Naive thymus-derived CD4-positive, alpha-beta T cell (primary cell): ENCODE data around the gene PTCHD1. TPM values are rescaled to one million over a fixed set of nuclear protein-coding genes. Genes with fewer than 3 reads are reported as not detected.
A peak's percentile ranks its signal among the peaks of the same experiment; 100 is the strongest.

Source experiments
- ATAC-seq: fragments of 150-1000 bp; cut with Tn5 transposase; 2 replicates; pipeline ENCODE4 v1.10.0; 2021; ENCODE audit warnings: mild to moderate bottlenecking, moderate library complexity
- CTCF ChIA-PET: fragments of 350-600 bp; sonication (Branson Sonifier 250); formaldehyde crosslinking; loops from one replicate; lab custom pipeline; 2021; ENCODE audit warnings: antibody characterized with exemption; lab: Charles Lee
- POLR2A ChIA-PET: fragments of 350-600 bp; sonication (Branson Sonifier 250); formaldehyde crosslinking; loops from one replicate; lab custom pipeline; 2021; ENCODE audit warnings: antibody characterized with exemption, inconsistent platforms; lab: Charles Lee
- DNase-seq, 9 donors: peaks; one replicate each; pipeline versions ENCODE4 v3.0.0 to v3.0.0-alpha.2; 2020 to 2022; ENCODE audit warnings: mixed read lengths in 1 of 9
- H3K27ac ChIP-seq: one replicate; pipeline ENCODE4 v1.7.0; 2013; ENCODE audit warnings: mild to moderate bottlenecking, low read depth, low read length, moderate library complexity
- H3K27me3 ChIP-seq, 2 donors: one replicate each; pipeline ENCODE4 v1.7.0; 2013; ENCODE audit warnings: low read length in 2 of 2, mild to moderate bottlenecking in 2 of 2, moderate library complexity in 2 of 2; ENCODE audit not compliant: control insufficient read depth in 2 of 2, insufficient read depth in 2 of 2
- H3K36me3 ChIP-seq, 3 experiments: 1 replicate in 2 of 3; 2 replicates in 1 of 3; pipeline ENCODE4 v1.7.0; 2013; ENCODE audit warnings: low read length in 3 of 3, mild to moderate bottlenecking in 3 of 3, moderate library complexity in 1 of 3; ENCODE audit not compliant: insufficient read depth in 3 of 3, control insufficient read depth in 2 of 3
- H3K4me1 ChIP-seq, 2 donors: one replicate each; pipeline ENCODE4 v1.7.0; 2013; ENCODE audit warnings: low read length in 2 of 2, mild to moderate bottlenecking in 2 of 2, moderate library complexity in 1 of 2; ENCODE audit not compliant: control insufficient read depth in 2 of 2, insufficient read depth in 2 of 2
- H3K4me3 ChIP-seq: 2 replicates; pipeline ENCODE4 v1.7.0; 2013; ENCODE audit warnings: mild to moderate bottlenecking, low read length
- H3K9me3 ChIP-seq, 3 experiments: 1 replicate in 2 of 3; 2 replicates in 1 of 3; pipeline ENCODE4 v1.7.0; 2013; ENCODE audit warnings: low read length in 3 of 3; ENCODE audit not compliant: control insufficient read depth in 2 of 3
- H3K27ac Mint-ChIP-seq, 9 donors: one replicate each; pipeline ENCODE4 v1.8.0; 2020 to 2022; ENCODE audit warnings: mixed read lengths in 9 of 9, mild to moderate bottlenecking in 8 of 9, moderate library complexity in 5 of 9, inconsistent platforms in 2 of 9
- H3K27me3 Mint-ChIP-seq, 5 donors: one replicate each; pipeline ENCODE4 v1.8.0; 2021 to 2022; ENCODE audit warnings: mixed read lengths in 5 of 5, mild to moderate bottlenecking in 1 of 5
- H3K36me3 Mint-ChIP-seq, 5 donors: one replicate each; pipeline ENCODE4 v1.8.0; 2020 to 2022; ENCODE audit warnings: mixed read lengths in 5 of 5, mild to moderate bottlenecking in 3 of 5, inconsistent platforms in 1 of 5
- H3K4me1 Mint-ChIP-seq, 7 donors: one replicate each; pipeline ENCODE4 v1.8.0; 2020 to 2022; ENCODE audit warnings: mixed read lengths in 7 of 7, mild to moderate bottlenecking in 3 of 7, inconsistent platforms in 1 of 7
- H3K4me3 Mint-ChIP-seq, 10 donors: one replicate each; pipeline ENCODE4 v1.8.0; 2020 to 2022; ENCODE audit warnings: mild to moderate bottlenecking in 10 of 10, mixed read lengths in 10 of 10, moderate library complexity in 6 of 10, inconsistent platforms in 2 of 10
- H3K9me3 Mint-ChIP-seq, 11 donors: one replicate each; pipeline ENCODE4 v1.8.0; 2020 to 2022; ENCODE audit warnings: mixed read lengths in 11 of 11, mild to moderate bottlenecking in 4 of 11, inconsistent platforms in 1 of 11, moderate library complexity in 1 of 11
- intact Hi-C, 2 donors: fragments of 100-400 bp; cut with micrococcal nuclease; formaldehyde crosslinking; loops; one replicate each; pipeline ENCODE4 v1.15.1; 2023
- polyA plus RNA-seq, 2 donors: library from polyadenylated mRNA; unstranded; fragments of 300-500 nt; fragmentation: Illumina TruSeq; gene quantifications; one replicate each; pipeline ENCODE4 v1.2.3, GENCODE V29; 2021
- total RNA-seq, 6 experiments: library from RNA in 5 of 6; stranded (reverse) in 5 of 6; gene quantifications; 1 replicate in 5 of 6; 2 replicates in 1 of 6; pipeline ENCODE4 v1.2.3 and lab custom pipeline; 2021 to 2026

The PTCHD1 gene
- total and polyA plus RNA-seq, 7 experiments from 2014 or later = not detected

- POLR2A ChIA-PET = no interaction called here
- no peak overlapping the region for H3K27ac Mint-ChIP-seq
- DNase-seq (no peak), ATAC-seq (no peak)
- H3K36me3 Mint-ChIP-seq = no peaks in the 10 kb centered on the region
- CTCF ChIA-PET = no interaction called here
- Histone ChIP-seq H3K27me3 (no peaks in the 10 kb centered on the region), H3K9me3 (no peaks in the 10 kb centered on the region), H3K36me3 (no peaks in the 10 kb centered on the region), H3K27ac (no peak overlapping the region), H3K4me1 (no peaks in the 10 kb centered on the region), H3K4me3 (no peak overlapping the region)
- H3K9me3 Mint-ChIP-seq = peaks cover 0 to 10% (median 3%) of the 10 kb centered on the region in 11 donors
- H3K4me3 Mint-ChIP-seq = no peak overlapping the region
- intact Hi-C loops = no loop called here
- H3K27me3 Mint-ChIP-seq = peaks cover 0 to 39% (median 9%) of the 10 kb centered on the region in 5 donors
- no peaks in the 10 kb centered on the region for H3K4me1 Mint-ChIP-seq
Observed at GRCh38 chrX:23344904-23345271, 10.2 kb downstream of the PTCHD1 start.

- Mint-ChIP-seq H3K27ac (no peak overlapping the region), H3K36me3 (no peaks in the 10 kb centered on the region), H3K4me1 (no peaks in the 10 kb centered on the region), H3K4me3 (no peak overlapping the region), H3K27me3 (peaks cover 0 to 2% (median 0%) of the 10 kb centered on the region in 5 donors), H3K9me3 (peaks cover 0 to 8% (median 0%) of the 10 kb centered on the region in 11 donors)
- Histone ChIP-seq H3K4me1 (no peaks in the 10 kb centered on the region), H3K27ac (no peak overlapping the region), H3K9me3 (no peaks in the 10 kb centered on the region), H3K27me3 (no peaks in the 10 kb centered on the region), H3K36me3 (no peaks in the 10 kb centered on the region), H3K4me3 (no peak overlapping the region)
- ChIA-PET CTCF (no interaction called here), POLR2A (no interaction called here)
- DNase-seq (no peak), ATAC-seq (no peak)
- intact Hi-C loops = no loop called here
Observed at GRCh38 chrX:23356189-23356588, 21.5 kb downstream of the PTCHD1 start.

GRCh38 chrX:23364416-23364815 lies 29.8 kb downstream of the PTCHD1 start:
- ATAC-seq (no peak), DNase-seq (no peak)
- CTCF ChIA-PET = no interaction called here
- no peaks in the 10 kb centered on the region for H3K36me3 Mint-ChIP-seq
- H3K9me3 Mint-ChIP-seq = peaks cover 0 to 5% (median 0%) of the 10 kb centered on the region in 11 donors
- intact Hi-C loops = no loop called here
- no peaks in the 10 kb centered on the region for H3K4me1 ChIP-seq
- POLR2A ChIA-PET = no interaction called here
- no peak overlapping the region for H3K27ac ChIP-seq
- H3K9me3 ChIP-seq = no peaks in the 10 kb centered on the region
- H3K27me3 Mint-ChIP-seq = peaks cover 2 to 13% (median 5%) of the 10 kb centered on the region in 5 donors
- H3K27me3 ChIP-seq = no peaks in the 10 kb centered on the region
- no peak overlapping the region for H3K4me3 Mint-ChIP-seq
- H3K4me3 ChIP-seq = no peak overlapping the region
- H3K27ac Mint-ChIP-seq = no peak overlapping the region
- no peaks in the 10 kb centered on the region for H3K36me3 ChIP-seq
- peaks cover 0 to 1% (median 0%) of the 10 kb centered on the region in 7 donors for H3K4me1 Mint-ChIP-seq

GRCh38 chrX:23365541-23365940 lies 30.9 kb downstream of the PTCHD1 start:
- intact Hi-C loops = no loop called here
- H3K4me1 ChIP-seq = no peaks in the 10 kb centered on the region
- DNase-seq (no peak), ATAC-seq (peak; percentile 46)
- POLR2A ChIA-PET = no interaction called here
- no peak overlapping the region for H3K4me3 Mint-ChIP-seq
- no peaks in the 10 kb centered on the region for H3K36me3 Mint-ChIP-seq
- no peak overlapping the region for H3K4me3 ChIP-seq
- H3K9me3 Mint-ChIP-seq = peaks cover 0 to 5% (median 0%) of the 10 kb centered on the region in 11 donors
- H3K36me3 ChIP-seq = no peaks in the 10 kb centered on the region
- CTCF ChIA-PET = no interaction called here
- peaks cover 0 to 1% (median 0%) of the 10 kb centered on the region in 7 donors for H3K4me1 Mint-ChIP-seq
- H3K9me3 ChIP-seq = no peaks in the 10 kb centered on the region
- no peak overlapping the region for H3K27ac Mint-ChIP-seq
- H3K27me3 ChIP-seq = no peaks in the 10 kb centered on the region
- H3K27me3 Mint-ChIP-seq = peaks cover 2 to 13% (median 5%) of the 10 kb centered on the region in 5 donors
- H3K27ac ChIP-seq = no peak overlapping the region

GRCh38 chrX:23366914-23367313 lies 32.3 kb downstream of the PTCHD1 start:
- POLR2A ChIA-PET = no interaction called here
- H3K27ac ChIP-seq = no peak overlapping the region
- H3K4me1 ChIP-seq = no peaks in the 10 kb centered on the region
- no peak overlapping the region for H3K27ac Mint-ChIP-seq
- H3K9me3 Mint-ChIP-seq = peaks cover 0 to 5% (median 0%) of the 10 kb centered on the region in 11 donors
- no peaks in the 10 kb centered on the region for H3K36me3 ChIP-seq
- H3K4me3 Mint-ChIP-seq = no peak overlapping the region
- peaks cover 0 to 1% (median 0%) of the 10 kb centered on the region in 7 donors for H3K4me1 Mint-ChIP-seq
- H3K27me3 ChIP-seq = no peaks in the 10 kb centered on the region
- H3K36me3 Mint-ChIP-seq = no peaks in the 10 kb centered on the region
- ATAC-seq (peak; percentile 50), DNase-seq (no peak)
- H3K27me3 Mint-ChIP-seq = peaks cover 2 to 14% (median 5%) of the 10 kb centered on the region in 5 donors
- H3K4me3 ChIP-seq = no peak overlapping the region
- H3K9me3 ChIP-seq = no peaks in the 10 kb centered on the region
- intact Hi-C loops = no loop called here
- CTCF ChIA-PET = no interaction called here

GRCh38 chrX:23369027-23369426 lies 34.4 kb downstream of the PTCHD1 start:
- no peak overlapping the region for H3K27ac Mint-ChIP-seq
- H3K27me3 Mint-ChIP-seq = peaks cover 2 to 12% (median 5%) of the 10 kb centered on the region in 5 donors
- H3K27ac ChIP-seq = no peak overlapping the region
- ATAC-seq (no peak), DNase-seq (no peak)
- intact Hi-C loops = no loop called here
- no peaks in the 10 kb centered on the region for H3K36me3 ChIP-seq
- H3K36me3 Mint-ChIP-seq = no peaks in the 10 kb centered on the region
- no peaks in the 10 kb centered on the region for H3K27me3 ChIP-seq
- peaks cover 0 to 2% (median 0%) of the 10 kb centered on the region in 11 donors for H3K9me3 Mint-ChIP-seq
- H3K4me3 Mint-ChIP-seq = no peak overlapping the region
- no peaks in the 10 kb centered on the region for H3K4me1 Mint-ChIP-seq
- ChIA-PET CTCF (no interaction called here), POLR2A (no interaction called here)
- H3K4me3 ChIP-seq = no peak overlapping the region
- no peaks in the 10 kb centered on the region for H3K9me3 ChIP-seq
- H3K4me1 ChIP-seq = no peaks in the 10 kb centered on the region

- Histone ChIP-seq H3K4me3 (no peak overlapping the region), H3K36me3 (no peaks in the 10 kb centered on the region), H3K27ac (no peak overlapping the region), H3K9me3 (no peaks in the 10 kb centered on the region), H3K27me3 (no peaks in the 10 kb centered on the region), H3K4me1 (no peaks in the 10 kb centered on the region)
- Mint-ChIP-seq H3K27ac (no peak overlapping the region), H3K9me3 (peaks cover 0 to 2% (median 0%) of the 10 kb centered on the region in 11 donors), H3K4me1 (no peaks in the 10 kb centered on the region), H3K27me3 (peaks cover 0 to 7% (median 4%) of the 10 kb centered on the region in 5 donors), H3K36me3 (no peaks in the 10 kb centered on the region), H3K4me3 (no peak overlapping the region)
- ChIA-PET POLR2A (no interaction called here), CTCF (no interaction called here)
- intact Hi-C loops = no loop called here
- DNase-seq (no peak), ATAC-seq (no peak)
Observed at GRCh38 chrX:23372220-23372902, 37.7 kb downstream of the PTCHD1 start.
